ENCODE measurements around the gene PCNX1. TPM values are rescaled to one million over a fixed set of nuclear protein-coding genes. Genes with fewer than 3 reads are reported as not detected.

Gene PCNX1
- total and polyA plus RNA-seq, 2 donors (not counting 1 experiment from before 2014, with no cell fraction given), result 35.7 to 69.4 TPM

DNA sequence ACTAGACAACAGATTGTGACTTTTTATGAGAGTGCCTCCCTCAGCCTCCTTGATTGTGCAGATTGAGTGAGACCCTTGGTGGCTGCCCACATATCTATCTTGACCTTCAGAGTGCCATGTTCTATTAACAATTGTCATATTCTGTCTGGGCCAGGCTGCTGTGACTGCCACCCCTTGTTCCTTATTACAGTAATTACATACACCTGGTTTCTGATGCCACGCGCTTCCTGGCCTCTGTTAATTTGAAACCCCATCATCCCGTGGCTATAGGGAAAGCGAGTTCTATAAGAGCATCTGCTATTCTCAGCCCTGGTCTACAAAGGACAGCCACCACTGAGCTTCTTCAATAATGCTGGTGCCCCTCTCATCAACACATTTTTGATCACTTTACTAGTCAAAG lies 228.7 kb downstream of the PCNX1 start:
- no peak overlapping the region for H3K27ac ChIP-seq (ENCODE audit: insufficient read depth, low read length)
- no peaks in the 10 kb centered on the region for H3K36me3 ChIP-seq (ENCODE audit: control insufficient read depth, insufficient read depth, low read length)
- H4K20me1 ChIP-seq (ENCODE audit: control insufficient read depth, extremely low read depth, insufficient read depth, low read length), result no peaks in the 10 kb centered on the region
- H3K4me2 ChIP-seq (ENCODE audit: extremely low read depth, insufficient read depth, low read length), result no peak overlapping the region
- no peak overlapping the region for H3K4me3 ChIP-seq (replicated peaks in 1 of 4; ENCODE audit: control extremely low read depth in 1 of 4, insufficient read depth in 1 of 4, low read depth in 3 of 4, low read length in 4 of 4)
- H3K9ac ChIP-seq (ENCODE audit: insufficient read depth, low read length), result no peak overlapping the region
- H3K27me3 ChIP-seq (ENCODE audit: control insufficient read depth, insufficient read depth, low read length), result no peaks in the 10 kb centered on the region
- TF ChIP-seq CTCF (conservative IDR thresholded peaks at IDR 0.05 in 1 of 2, IDR thresholded peaks at IDR 0.05 in 1 of 2; ENCODE audit: low read depth in 1 of 2, low read length in 2 of 2), result no peak
- TF ChIP-seq EZH2 (IDR thresholded peaks at IDR 0.05; ENCODE audit: low read length, missing control alignments), result no peak
- H3K9me3 ChIP-seq (ENCODE audit: control insufficient read depth, insufficient read depth, low read depth, low read length), result no peaks in the 10 kb centered on the region
- no peak for DNase-seq (ENCODE audit: low read depth in 2 of 2)
- peaks cover 3% of the 10 kb centered on the region for H3K4me1 ChIP-seq (ENCODE audit: control insufficient read depth, extremely low read depth, insufficient read depth, low read length)
- H2AFZ ChIP-seq (ENCODE audit: low read length), result no peak overlapping the region
- H3K79me2 ChIP-seq (ENCODE audit: control insufficient read depth, insufficient read depth, low read length), result no peaks in the 10 kb centered on the region

DNA sequence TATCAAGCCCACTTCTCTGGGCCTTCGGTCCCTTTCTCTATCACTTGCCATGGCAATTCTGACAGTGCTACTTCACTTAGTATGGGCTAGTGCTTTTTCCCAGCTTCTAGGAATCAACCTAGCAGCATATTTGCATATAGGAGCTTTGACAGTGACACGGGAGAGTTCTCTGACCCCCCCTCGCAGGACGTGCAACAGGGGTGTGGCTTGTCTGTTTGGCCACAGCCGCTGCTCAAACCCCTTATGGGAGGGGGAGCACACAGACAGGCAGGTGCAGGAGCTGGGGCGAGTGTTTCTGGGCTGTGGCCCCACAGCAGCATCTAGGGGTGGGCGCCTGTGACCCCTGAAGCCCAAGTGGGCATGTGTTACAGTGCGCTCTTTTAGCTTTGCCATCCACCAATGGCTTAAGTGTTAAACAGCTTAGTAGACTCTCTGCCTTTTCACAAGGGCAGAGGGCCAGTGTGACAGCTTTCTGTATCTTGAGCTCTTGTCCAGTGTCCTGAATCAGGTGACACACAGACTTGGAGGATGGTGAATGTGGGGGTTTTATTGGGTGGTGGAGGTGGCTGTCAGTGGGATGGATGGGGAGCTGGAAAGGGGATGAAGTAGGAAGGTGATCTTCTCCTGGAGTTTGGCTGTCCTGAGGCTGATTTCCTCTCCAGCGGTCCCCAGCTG lies 229.3 kb downstream of the PCNX1 start:
- DNase-seq (ENCODE audit: low read depth in 2 of 2), result no peak
- Histone ChIP-seq H3K79me2 (ENCODE audit: control insufficient read depth, insufficient read depth, low read length) (no peaks in the 10 kb centered on the region), H3K27me3 (ENCODE audit: control insufficient read depth, insufficient read depth, low read length) (no peaks in the 10 kb centered on the region), H3K9me3 (ENCODE audit: control insufficient read depth, insufficient read depth, low read depth, low read length) (no peaks in the 10 kb centered on the region), H3K9ac (ENCODE audit: insufficient read depth, low read length) (no peak overlapping the region), H3K4me1 (ENCODE audit: control insufficient read depth, extremely low read depth, insufficient read depth, low read length) (no peaks in the 10 kb centered on the region), H3K4me3 (replicated peaks in 1 of 4; ENCODE audit: control extremely low read depth in 1 of 4, insufficient read depth in 1 of 4, low read depth in 3 of 4, low read length in 4 of 4) (no peak overlapping the region), H3K36me3 (ENCODE audit: control insufficient read depth, insufficient read depth, low read length) (no peaks in the 10 kb centered on the region), H4K20me1 (ENCODE audit: control insufficient read depth, extremely low read depth, insufficient read depth, low read length) (no peaks in the 10 kb centered on the region), H2AFZ (ENCODE audit: low read length) (no peak overlapping the region), H3K27ac (ENCODE audit: insufficient read depth, low read length) (no peak overlapping the region), H3K4me2 (ENCODE audit: extremely low read depth, insufficient read depth, low read length) (no peak overlapping the region)
- TF ChIP-seq EZH2 (IDR thresholded peaks at IDR 0.05; ENCODE audit: low read length, missing control alignments) (no peak), CTCF (conservative IDR thresholded peaks at IDR 0.05 in 1 of 2, IDR thresholded peaks at IDR 0.05 in 1 of 2; ENCODE audit: low read depth in 1 of 2, low read length in 2 of 2) (no peak)

GRCh38 chr14:71137536-71138447 lies 230.5 kb downstream of the PCNX1 start:
- H3K4me3 ChIP-seq (replicated peaks in 1 of 4; ENCODE audit: control extremely low read depth in 1 of 4, insufficient read depth in 1 of 4, low read depth in 3 of 4, low read length in 4 of 4), result no peak overlapping the region
- H3K27me3 ChIP-seq (ENCODE audit: control insufficient read depth, insufficient read depth, low read length), result no peaks in the 10 kb centered on the region
- H3K9ac ChIP-seq (ENCODE audit: insufficient read depth, low read length), result no peak overlapping the region
- H3K9me3 ChIP-seq (ENCODE audit: control insufficient read depth, insufficient read depth, low read depth, low read length), result no peaks in the 10 kb centered on the region
- H3K4me1 ChIP-seq (ENCODE audit: control insufficient read depth, extremely low read depth, insufficient read depth, low read length), result no peaks in the 10 kb centered on the region
- no peak overlapping the region for H3K27ac ChIP-seq (ENCODE audit: insufficient read depth, low read length)
- TF ChIP-seq CTCF (conservative IDR thresholded peaks at IDR 0.05 in 1 of 2, IDR thresholded peaks at IDR 0.05 in 1 of 2; ENCODE audit: low read depth in 1 of 2, low read length in 2 of 2) (no peak), EZH2 (IDR thresholded peaks at IDR 0.05; ENCODE audit: low read length, missing control alignments) (no peak)
- H3K79me2 ChIP-seq (ENCODE audit: control insufficient read depth, insufficient read depth, low read length), result no peaks in the 10 kb centered on the region
- no peak overlapping the region for H2AFZ ChIP-seq (ENCODE audit: low read length)
- no peaks in the 10 kb centered on the region for H4K20me1 ChIP-seq (ENCODE audit: control insufficient read depth, extremely low read depth, insufficient read depth, low read length)
- H3K4me2 ChIP-seq (ENCODE audit: extremely low read depth, insufficient read depth, low read length), result no peak overlapping the region
- peak in 1 of 2 donors; percentile 56 for DNase-seq (ENCODE audit: low read depth in 2 of 2)
- no peaks in the 10 kb centered on the region for H3K36me3 ChIP-seq (ENCODE audit: control insufficient read depth, insufficient read depth, low read length)
